ENCODE data around the gene ZFTA.

Gene ZFTA

GRCh38 chr11:63749624-63750023 lies 19.0 kb downstream of the ZFTA start:
- DNase-seq (ENCODE audit: low read depth), result no peak

GRCh38 chr11:63747011-63747410 lies 21.6 kb downstream of the ZFTA start:
- no peak for DNase-seq (ENCODE audit: low read depth)

DNA sequence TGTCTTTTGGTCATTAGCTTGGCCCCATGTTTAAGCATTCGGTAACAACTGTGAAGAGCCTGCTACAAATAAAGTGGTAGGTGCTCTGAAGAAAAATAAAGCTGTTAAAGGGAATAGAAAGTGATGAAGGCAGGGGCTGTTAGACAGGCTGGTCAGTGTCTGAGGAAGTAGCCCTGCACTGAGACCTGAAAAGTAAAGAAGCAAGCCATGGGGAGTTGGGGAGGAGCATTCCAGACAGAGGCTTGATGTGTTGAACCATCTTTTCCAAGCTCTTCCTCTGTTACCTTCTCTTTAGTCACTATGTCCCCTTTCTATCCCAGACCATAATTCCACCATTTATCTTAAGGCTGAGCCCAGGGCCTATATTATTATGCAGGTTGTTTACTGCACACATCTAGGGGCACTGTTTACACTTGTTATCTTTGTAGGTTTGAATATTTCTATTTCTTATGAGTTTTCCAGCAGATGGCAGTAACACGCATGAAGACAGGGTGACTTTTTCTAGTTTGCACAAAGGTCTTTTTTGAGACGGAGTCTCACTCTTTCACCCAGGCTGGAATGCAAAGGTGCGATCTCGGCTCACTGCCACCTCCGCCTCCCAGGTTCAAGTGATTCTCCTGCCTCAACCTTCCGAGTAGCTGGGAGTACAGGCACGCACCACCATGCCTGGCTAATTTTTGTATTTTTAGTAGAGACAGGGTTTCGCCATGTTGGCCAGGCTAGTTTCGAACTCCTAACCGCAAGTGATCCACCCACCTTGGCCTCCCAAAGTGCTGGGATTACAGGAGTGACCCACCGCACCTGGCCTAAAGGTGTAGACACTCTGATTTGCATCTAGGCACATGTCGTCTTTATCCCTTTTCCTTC lies 23.0 kb downstream of the ZFTA start:
- no peak for DNase-seq (ENCODE audit: low read depth)

DNA sequence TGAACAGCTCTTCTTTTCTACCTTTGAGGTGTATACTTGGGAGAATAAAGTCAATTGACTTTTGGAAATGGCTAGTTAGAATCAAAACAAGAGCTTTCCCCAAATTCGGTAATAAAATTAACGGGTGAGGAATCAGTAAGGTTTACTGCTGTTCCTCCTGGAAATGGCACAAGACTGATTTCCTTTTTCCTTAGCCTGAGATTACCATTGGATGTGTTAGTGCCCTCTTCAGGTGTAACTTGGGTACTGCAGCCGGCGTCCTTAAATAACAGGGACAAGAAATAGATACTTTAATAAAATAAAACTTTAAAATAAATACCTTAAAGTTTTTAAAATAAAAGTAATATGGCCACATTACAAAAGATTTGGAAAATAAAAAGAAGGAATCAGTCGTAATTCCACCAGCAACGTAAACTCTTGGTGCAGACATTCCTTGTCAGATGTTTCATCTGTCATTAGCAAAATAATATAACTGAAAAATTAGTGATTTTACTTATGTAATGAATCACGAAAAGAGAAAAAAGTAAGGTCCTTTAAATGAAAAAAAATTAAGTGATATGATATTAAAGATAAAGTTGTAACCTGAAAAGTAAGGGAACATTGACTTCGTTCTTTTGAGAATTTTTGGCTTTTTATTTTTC lies 29.7 kb downstream of the ZFTA start:
- peak; percentile 49 for DNase-seq (ENCODE audit: low read depth)

- DNase-seq (ENCODE audit: low read depth), result no peak
These were observed 30.9 kb downstream of the ZFTA start for GRCh38 chr11:63737718-63738117.

DNA sequence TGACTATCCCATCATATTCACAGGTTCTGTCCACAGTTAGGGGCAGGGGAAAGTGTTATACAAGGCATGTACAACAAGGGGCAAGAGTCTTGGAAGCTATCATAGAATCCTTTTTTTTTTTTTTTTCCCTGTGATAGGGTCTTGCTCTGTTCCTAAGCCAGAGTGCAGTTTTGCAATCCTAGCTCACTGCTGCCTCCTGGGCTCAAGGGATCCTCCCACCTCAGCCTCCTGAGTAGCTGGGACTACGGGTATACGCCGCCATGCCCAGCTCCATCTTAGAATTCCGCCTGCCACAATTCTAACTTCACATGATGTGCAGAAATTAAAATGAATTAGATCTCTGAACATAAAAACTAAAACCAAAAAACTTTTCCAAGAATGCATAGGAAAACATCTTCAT lies 31.7 kb downstream of the ZFTA start:
- DNase-seq (ENCODE audit: low read depth), result no peak

- no peak for DNase-seq (ENCODE audit: low read depth)
These were observed 39.2 kb downstream of the ZFTA start for GRCh38 chr11:63729326-63729725.

- no peak for DNase-seq (ENCODE audit: low read depth)
These were observed 48.0 kb downstream of the ZFTA start for GRCh38 chr11:63720611-63721010.

GRCh38 chr11:63719987-63720386 lies 48.6 kb downstream of the ZFTA start:
- DNase-seq (ENCODE audit: low read depth), result no peak

- no peak for DNase-seq (ENCODE audit: low read depth)
These were observed 49.6 kb downstream of the ZFTA start for GRCh38 chr11:63719001-63719400.
